Prostate gland (tissue), 2 donors: ENCODE data around the gene MAPKBP1.

Experiments used
- POLR2A ChIP-seq: fragments of 450-650 bp; IDR thresholded peaks from one replicate; pipeline ENCODE4 v1.6.1; 2016; ENCODE audit warnings: antibody characterized with exemption, mild to moderate bottlenecking
- TF ChIP-seq, protein P1 (sequence below), 4 experiments: fragments of 200-600 bp in 2 of 4; fragments of 450-650 bp in 2 of 4; sonication (generic) in 2 of 4; IDR thresholded peaks; 1 replicate in 3 of 4; 2 replicates in 1 of 4; pipeline ENCODE4 v1.5.1; 2016 to 2019; ENCODE audit warnings: antibody characterized with exemption in 4 of 4, mild to moderate bottlenecking in 2 of 4, moderate library complexity in 2 of 4

DNA sequence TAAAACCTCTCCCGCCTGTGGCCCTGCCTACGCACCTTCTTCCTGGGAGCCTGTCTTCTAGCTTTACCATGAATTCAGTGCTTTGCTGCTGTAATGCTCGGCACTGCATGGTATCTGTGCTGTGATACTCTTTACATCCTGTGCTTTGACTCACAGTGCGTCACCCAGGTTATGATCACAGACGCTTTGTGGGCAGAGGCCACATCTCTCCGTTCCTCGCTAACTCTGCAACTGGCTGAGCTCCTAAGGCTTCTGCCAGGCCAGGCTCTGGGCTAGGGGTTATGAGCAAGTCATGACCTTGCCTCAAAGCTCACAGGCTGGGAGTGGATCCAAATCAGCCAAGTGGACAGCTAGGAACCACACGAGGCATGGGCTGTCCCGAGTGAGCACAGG lies 96.4 kb downstream of the MAPKBP1 start:
- TF ChIP-seq, protein P1, sequence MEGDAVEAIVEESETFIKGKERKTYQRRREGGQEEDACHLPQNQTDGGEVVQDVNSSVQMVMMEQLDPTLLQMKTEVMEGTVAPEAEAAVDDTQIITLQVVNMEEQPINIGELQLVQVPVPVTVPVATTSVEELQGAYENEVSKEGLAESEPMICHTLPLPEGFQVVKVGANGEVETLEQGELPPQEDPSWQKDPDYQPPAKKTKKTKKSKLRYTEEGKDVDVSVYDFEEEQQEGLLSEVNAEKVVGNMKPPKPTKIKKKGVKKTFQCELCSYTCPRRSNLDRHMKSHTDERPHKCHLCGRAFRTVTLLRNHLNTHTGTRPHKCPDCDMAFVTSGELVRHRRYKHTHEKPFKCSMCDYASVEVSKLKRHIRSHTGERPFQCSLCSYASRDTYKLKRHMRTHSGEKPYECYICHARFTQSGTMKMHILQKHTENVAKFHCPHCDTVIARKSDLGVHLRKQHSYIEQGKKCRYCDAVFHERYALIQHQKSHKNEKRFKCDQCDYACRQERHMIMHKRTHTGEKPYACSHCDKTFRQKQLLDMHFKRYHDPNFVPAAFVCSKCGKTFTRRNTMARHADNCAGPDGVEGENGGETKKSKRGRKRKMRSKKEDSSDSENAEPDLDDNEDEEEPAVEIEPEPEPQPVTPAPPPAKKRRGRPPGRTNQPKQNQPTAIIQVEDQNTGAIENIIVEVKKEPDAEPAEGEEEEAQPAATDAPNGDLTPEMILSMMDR (IDR thresholded peaks at IDR 0.05) = no peak
- TF ChIP-seq POLR2A = no peak
